ENCODE data around the gene FBXW7.

GRCh38 chr4:152359208-152360044 is 176.5 kb downstream of the FBXW7 start:
- TF ChIP-seq CTCF (IDR thresholded peaks at IDR 0.05) (no peak), POLR2AphosphoS5 (IDR thresholded peaks at IDR 0.05) (no peak), POLR2A (IDR thresholded peaks at IDR 0.05) (no peak)

Measured in breast epithelium (tissue), 3 donors.